ENCODE data around the gene PIEZO2.

DNA sequence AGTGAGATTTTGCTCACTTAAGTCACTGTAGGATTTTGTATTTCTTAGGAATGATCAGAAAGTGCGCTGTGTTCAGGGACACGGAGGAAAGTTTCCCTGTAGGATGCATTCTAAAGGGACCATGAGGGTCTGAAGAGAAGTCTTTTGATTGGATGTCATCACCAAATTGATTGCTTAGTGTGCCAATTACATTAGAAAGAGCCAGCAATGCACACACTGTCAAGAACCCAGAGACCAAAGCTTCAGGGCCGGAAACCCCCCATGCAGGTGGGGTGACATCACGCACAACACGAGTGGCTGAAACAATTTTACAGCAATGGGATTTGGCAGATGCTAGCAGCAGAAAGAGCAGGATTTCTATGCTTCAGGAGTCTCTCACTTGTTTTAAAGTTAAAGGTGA lies 381.1 kb downstream of the PIEZO2 start:
- TF ChIP-seq, protein P1, sequence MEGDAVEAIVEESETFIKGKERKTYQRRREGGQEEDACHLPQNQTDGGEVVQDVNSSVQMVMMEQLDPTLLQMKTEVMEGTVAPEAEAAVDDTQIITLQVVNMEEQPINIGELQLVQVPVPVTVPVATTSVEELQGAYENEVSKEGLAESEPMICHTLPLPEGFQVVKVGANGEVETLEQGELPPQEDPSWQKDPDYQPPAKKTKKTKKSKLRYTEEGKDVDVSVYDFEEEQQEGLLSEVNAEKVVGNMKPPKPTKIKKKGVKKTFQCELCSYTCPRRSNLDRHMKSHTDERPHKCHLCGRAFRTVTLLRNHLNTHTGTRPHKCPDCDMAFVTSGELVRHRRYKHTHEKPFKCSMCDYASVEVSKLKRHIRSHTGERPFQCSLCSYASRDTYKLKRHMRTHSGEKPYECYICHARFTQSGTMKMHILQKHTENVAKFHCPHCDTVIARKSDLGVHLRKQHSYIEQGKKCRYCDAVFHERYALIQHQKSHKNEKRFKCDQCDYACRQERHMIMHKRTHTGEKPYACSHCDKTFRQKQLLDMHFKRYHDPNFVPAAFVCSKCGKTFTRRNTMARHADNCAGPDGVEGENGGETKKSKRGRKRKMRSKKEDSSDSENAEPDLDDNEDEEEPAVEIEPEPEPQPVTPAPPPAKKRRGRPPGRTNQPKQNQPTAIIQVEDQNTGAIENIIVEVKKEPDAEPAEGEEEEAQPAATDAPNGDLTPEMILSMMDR (IDR thresholded peaks at IDR 0.05) = no peak
- TF ChIP-seq POLR2A (IDR thresholded peaks at IDR 0.05; ENCODE audit: low read depth) (no peak), EP300 (IDR thresholded peaks at IDR 0.05) (no peak)
